Measurements from ENCODE around the gene SRSF1.

DNA sequence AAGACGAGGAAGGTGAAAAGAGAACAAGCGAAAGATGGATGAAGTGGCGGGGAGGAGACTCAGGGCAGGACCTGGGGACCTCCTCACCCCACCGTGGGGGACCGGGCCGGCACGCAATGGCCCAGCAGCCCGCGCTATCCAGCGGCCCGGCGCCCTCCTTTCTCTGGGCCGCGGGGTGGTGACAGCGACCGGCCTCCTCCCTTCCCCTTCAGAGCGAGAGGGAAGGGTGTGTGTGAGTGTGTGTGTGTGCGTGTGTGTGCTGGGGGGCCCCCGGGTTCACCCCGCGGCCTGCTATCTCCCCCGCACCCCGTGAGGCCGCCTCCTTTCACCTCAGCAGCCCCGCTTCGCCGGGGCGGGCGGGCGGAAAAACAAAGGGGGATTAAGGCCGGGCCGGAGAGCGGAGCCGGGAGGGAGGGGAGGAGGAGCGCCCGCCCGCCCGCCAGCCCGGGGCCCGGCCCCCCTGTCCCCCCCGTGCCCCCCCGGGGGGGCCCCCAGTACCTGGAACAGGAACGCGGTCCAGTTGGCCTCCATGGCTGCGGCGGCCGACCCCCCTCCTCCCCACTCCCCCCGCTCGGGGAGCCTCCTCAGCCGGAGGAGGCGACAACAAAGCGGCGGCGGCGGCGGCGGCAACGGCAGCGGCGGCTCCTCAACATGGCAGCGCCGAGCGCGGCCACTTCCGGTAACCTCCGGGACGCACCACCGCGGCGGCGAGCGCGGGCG is 19.3 kb downstream of the SRSF1 start, which contains the start of gene VEZF1:
- TF ChIP-seq POLR2AphosphoS5 (IDR thresholded peaks at IDR 0.05; ENCODE audit: low read depth, low read length) = peak; percentile 52
- no peak for TF ChIP-seq JUND (IDR thresholded peaks at IDR 0.05)
- TF ChIP-seq CTCF (IDR thresholded peaks at IDR 0.05 in 2 of 3, conservative IDR thresholded peaks at IDR 0.05 in 1 of 3; ENCODE audit: borderline replicate concordance in 1 of 3, insufficient read depth in 1 of 3, low read depth in 2 of 3, low read length in 2 of 3) = no peak
- TF ChIP-seq POLR2A (IDR thresholded peaks at IDR 0.05; ENCODE audit: borderline replicate concordance, extremely low read depth, insufficient read depth, insufficient read length) = peak; percentile 32
- no peak for TF ChIP-seq EZH2phosphoT487 (IDR thresholded peaks at IDR 0.05; ENCODE audit: borderline replicate concordance)
- no peak for TF ChIP-seq CEBPB (IDR thresholded peaks at IDR 0.05; ENCODE audit: low read depth)
- no peak for TF ChIP-seq SRF (IDR thresholded peaks at IDR 0.05; ENCODE audit: low read depth)
- peak; percentile 86 for TF ChIP-seq ZFX (IDR thresholded peaks at IDR 0.05)
- TF ChIP-seq REST (IDR thresholded peaks at IDR 0.05; ENCODE audit: low read depth) = no peak
- TF ChIP-seq, protein P1, sequence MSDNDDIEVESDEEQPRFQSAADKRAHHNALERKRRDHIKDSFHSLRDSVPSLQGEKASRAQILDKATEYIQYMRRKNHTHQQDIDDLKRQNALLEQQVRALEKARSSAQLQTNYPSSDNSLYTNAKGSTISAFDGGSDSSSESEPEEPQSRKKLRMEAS (IDR thresholded peaks at IDR 0.05) = 0 out of 2 replicates have a peak, but pooled peaks have one; percentile 15
- no peak for TF ChIP-seq CBX3 (IDR thresholded peaks at IDR 0.05; ENCODE audit: low read depth)
- no peak for TF ChIP-seq EZH2 (IDR thresholded peaks at IDR 0.05)
- peak; percentile 47 for TF ChIP-seq SIN3A (IDR thresholded peaks at IDR 0.05; ENCODE audit: low read depth)
